GM11168 (cell line): ENCODE results near the gene KCNK10.

Source experiments
- in situ Hi-C: fragments of 300-500 bp; cut with MboI; formaldehyde crosslinking; loops from one replicate; pipeline ENCODE4 v1.12.0; 2022; ENCODE audit warnings: low sequenced_read_pairs; ENCODE audit not compliant: unreplicated experiment

KCNK10 gene

DNA sequence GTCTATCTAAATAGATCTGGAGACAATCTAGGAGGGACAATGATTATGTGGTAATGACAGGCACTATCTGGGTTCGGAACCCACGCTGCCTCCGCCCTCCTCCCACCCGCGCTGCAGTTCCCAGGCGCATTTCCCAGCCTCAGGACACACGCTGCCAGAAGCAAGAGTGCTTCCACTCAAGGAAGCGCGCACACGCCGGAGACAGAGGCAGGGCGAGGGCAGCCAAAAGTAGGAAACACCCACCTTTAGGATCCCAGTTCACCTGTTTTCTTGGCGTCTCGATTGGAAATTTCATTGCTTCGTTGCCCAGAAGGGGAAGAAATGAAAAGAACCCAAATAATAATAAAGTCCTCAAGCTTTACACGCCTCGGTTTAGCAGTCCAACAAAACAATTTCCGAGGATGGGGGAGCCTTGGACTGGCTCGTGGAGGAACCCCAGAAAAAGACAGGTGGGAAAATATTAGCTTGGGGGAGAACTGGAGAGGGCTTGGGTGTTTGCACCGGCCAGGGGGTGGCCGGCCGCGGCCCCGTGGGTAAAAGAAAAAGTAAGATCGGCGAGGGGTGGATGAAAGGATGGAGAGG, 474 bp downstream of the KCNK10 start:
- in situ Hi-C loops: no loop called here

DNA sequence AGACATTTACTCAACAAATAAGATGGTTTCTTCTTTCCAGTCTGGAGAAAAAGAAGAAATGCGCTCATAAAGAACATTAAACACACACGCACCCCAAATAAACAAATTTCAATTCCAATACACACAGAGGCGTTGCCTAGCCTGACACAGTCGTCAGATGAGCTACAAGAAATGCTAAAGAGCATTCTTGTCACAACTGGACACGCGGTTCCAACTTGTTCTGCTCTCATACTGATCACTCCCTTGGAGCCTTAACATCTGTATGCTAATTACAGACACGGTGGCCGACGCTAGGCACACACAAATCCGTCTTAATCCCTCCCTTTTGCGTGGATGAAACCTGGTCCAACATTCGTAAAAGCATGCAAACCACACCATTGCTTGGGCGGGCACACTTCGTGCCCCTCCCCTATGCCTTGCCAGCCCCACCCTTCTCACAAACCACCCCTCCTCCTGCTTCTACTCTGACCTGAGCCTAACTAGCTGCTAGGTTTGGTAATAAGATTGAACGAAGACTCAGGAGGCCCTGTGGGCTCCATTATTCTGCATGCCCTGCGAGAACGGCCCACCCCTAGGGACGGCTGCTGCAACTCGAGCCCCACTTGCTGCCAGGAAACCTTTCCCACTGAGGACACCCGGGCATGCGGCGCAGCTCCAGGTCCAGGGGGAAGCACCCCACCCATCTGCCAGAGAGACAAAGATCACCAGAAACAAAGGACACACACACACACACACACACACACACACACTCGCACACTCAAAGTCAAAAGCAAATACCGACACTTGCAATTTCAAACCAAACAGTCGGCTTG, 1.2 kb downstream of the KCNK10 start:
- in situ Hi-C loops: no loop called here

DNA sequence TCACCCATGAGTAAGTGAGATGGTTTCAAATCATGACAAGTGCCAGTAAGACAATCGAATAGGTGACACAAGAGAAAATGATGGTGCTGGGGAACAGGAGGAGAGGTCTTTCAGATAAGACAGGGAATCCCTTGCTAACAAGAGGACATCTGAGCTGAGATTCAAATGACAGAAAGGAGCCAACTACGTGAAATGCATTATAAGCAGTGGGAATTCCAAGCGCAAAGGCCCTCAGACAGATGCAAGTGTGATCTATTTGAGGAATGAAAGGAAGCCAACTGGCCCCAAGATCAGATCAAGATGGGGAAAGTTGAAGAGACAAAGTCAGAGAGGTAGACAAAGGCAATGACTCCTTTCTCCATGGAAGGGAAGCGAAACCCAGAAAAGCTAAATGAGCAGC, 4.7 kb downstream of the KCNK10 start:
- in situ Hi-C loops: no loop called here

DNA sequence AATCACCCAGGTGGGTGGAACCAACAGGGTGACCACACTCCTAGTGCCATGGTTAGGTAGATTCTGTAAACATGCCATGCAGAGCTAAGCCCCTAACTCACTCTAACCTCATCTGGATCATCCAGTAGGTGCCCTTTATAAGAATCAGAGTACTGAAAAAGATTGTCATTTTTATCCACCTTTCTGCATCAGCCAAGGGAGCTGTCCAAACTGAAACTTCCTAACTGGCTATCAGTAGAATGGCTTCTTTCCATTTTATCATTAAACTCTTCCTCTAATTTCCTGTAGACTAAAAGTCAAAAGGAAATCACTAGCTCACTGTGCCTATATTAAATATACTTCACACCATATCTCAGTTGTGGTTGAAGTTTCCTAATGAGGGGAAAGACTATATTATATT, 6.5 kb downstream of the KCNK10 start:
- in situ Hi-C loops: no loop called here

DNA sequence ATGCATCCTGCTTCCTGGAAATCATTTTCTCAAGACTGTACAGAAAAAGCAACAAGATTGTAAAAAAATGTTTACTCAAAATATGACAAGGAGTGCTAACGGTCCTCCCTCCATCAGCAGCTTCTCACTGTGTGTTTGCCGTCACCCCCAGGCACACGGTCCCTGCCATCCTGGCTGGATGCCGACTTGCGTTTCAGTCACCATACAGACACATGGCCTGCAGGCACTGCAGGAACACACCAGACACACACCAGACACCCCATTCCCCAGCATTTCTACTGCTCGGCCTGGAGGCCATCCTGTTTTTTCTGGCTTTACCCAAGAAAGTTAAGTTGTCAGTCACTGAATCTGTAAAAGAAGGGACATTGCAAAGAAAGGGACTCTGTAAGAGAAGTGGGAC, 10.8 kb downstream of the KCNK10 start:
- in situ Hi-C loops: no loop called here

DNA sequence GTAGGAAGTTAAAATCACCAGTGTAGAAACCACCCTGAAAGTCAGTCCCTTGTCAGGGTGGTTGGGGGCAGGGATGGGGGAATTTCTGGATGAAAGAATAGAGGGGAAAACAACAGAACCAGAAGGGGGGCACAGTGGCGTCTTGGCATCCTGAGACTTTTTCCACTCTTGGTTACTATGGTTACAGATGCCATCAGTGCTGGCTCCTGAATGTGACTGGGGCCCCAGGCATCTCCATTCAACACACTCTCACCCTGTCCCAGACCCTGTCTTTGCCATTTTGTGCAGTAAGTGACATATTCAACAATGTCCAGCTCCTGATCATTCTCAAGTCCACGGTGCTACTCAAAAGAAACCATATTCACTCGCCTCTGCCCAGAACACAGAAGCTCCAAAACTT, 11.3 kb downstream of the KCNK10 start:
- in situ Hi-C loops: no loop called here

GRCh38 chr14:88310449-88310848, 12.6 kb downstream of the KCNK10 start:
- in situ Hi-C loops: no loop called here

DNA sequence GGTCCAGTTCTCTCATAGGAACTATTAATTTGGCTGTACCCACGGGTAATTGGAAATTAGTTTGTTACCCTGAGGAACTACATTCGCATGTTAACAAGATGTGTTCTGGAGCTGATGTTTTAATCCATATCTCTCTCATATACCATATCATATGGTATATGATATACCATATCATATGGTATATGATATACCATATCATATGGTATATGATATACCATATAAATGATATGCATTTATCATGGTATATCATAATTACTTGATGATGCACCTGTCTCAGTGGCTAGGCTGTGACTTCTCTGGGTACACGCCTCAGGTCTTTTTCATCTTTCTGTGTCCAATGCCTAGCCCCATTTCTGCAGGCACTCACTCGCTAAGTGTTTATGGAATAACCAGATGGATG, 13.0 kb downstream of the KCNK10 start:
- in situ Hi-C loops: no loop called here

DNA sequence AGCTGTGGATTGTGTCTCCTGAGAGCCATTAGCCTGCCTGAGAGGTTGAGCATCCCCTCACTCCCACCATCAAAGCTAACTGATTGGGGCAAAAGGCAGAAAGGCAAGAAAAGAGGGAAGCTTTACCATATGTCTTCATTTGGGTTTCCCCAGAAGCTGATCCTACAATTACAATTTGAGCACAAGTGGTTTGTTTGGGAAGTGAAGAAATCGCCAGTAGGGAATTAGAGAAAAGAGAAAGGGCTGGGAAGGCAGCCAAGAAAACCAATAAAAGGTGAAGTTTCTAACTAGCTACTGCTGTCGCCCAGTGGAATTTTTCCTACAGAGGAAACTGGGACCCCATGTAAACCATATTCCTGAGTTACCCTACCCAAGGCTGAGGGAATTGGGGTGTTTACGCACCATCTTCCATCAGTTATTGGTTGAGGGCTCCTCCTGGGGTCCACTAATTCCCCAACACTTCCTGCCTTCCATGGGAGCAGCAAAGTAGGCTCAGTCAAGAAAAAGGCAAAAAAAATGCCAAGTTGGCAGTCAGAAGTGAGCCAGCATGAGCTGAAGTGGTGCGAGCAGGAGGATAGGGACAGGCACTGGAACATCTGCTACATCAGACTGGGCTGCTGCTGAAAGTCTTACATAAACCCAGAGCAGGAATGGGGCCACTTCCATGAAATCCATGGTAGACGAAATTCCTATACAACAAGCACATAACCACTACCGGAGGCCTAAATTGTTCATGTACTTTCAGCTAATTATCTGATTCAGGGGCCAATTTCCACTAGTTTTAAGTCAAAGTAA, 17.3 kb downstream of the KCNK10 start:
- in situ Hi-C loops: no loop called here

DNA sequence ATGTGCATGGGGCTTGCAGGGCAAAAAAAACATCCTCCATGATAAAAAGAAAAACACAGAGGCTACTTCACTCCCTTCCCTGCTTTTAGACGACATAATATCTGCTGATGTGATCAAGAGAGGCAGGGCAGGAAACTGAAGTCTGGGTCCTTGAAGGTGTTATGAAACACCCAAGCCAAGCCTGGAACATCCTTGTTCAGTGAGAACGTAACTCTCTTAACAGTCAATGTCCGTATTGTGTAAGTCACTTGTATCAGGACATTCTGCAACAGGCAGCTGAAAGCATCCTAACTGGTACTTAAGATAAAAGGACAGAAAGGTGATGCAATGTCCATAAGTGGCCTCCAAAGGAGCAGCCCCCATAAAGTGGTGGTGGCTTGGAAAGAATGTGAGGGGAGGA, 20.0 kb downstream of the KCNK10 start:
- in situ Hi-C loops: no loop called here

GRCh38 chr14:88301381-88301780, 21.7 kb downstream of the KCNK10 start:
- in situ Hi-C loops: no loop called here

GRCh38 chr14:88300817-88301216, 22.3 kb downstream of the KCNK10 start:
- in situ Hi-C loops: no loop called here

- in situ Hi-C loops: no loop called here
These were observed 23.1 kb downstream of the KCNK10 start for GRCh38 chr14:88299865-88300530.

DNA sequence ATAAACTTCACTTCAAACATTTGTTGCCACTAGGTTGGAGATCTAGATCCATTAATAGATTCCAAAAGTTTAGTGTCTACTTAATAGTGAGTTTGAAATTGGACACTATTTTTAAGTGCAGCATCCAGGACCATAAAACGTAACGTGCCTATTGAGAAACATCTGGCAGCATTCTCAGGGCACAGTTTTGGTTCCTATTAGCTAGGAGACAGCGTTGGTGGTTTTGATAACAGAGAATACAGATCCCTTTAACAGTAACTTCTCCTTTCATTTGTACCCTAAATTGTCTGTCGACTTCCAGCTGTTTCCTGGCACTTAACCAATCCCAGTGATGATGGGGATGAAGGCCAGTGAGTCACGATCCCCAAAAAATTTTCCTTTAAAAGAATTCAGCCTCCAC, 25.8 kb downstream of the KCNK10 start:
- in situ Hi-C loops: no loop called here

DNA sequence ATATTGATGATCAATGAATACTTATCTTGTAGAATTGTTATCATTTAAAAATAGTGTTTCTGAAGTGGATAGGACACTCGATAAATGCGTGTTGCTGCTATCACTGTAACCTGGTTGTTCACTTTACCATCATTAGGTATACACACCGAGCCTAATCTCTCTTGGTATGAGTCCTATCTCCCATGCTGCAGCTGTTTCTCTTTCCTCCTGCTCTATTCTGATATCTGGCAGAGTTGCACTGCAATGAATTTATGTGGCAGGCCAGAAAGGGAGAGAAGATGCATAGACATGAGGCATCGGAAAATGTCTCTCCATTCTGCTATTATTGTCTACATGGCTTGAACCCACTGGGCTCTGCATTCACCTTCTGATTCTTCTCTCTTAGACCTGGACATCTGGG, 26.7 kb downstream of the KCNK10 start:
- in situ Hi-C loops: no loop called here

- in situ Hi-C loops: no loop called here
These were observed 33.1 kb downstream of the KCNK10 start for GRCh38 chr14:88289996-88290395.

DNA sequence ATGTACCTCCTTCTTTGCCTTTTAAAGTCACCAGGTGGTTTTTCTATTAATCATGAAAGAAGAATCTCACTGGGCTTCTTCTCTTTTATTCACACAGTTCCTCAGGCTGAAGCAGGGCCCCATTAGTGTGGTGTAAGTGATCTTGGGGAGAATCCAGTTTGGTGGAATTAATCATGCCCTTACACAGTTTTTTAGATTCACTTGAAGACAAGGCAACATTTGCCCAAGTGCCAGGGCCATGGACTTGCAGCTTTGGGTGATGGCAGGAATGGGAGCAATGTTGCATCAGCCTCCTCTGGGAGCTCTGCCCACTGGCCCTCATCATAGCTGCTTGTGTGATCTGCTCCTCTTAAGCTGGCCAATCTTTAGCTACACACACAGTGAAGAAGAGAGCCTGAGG, 33.8 kb downstream of the KCNK10 start:
- in situ Hi-C loops: no loop called here

DNA sequence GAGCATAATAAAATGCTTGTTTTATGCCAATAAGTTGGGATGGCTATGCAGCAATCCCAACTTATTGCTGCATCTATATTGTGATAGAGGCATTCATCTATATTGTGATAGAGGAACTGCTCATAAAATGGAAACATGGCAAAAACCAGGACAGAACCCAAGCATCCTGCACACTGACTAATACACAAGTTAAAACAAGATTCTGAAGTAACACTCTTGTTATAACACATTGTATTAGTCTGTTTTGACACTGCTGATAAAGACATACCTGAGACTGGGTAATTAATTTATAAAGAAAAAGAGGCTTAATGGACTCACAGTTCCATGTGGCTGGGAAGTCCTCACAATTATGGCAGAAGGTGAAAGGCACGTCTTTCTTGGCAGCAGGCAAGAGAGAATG, 36.8 kb downstream of the KCNK10 start:
- in situ Hi-C loops: no loop called here

DNA sequence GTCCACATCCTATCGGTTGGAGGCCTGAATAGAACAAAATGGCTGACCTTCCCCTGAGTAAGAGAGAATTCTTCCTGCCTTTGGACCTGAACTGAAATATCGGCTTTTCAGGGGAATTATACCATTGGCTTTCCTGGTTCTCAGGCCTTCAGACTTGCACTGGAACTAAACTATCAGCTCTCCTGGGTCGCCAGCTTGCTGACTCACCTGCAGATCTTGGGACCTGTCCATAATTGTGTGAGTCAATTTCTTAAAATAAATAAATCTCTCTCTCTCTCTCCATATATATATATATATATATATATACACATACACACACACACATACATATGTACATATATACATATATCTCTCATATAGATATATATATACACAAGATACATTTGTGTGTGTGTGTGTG, 41.6 kb downstream of the KCNK10 start:
- in situ Hi-C loops: no loop called here

- in situ Hi-C loops: no loop called here
These were observed 46.0 kb downstream of the KCNK10 start for GRCh38 chr14:88276923-88277596.
